PC-3 (cell line): ENCODE data around the gene ULK4. TPM values are rescaled to one million over a fixed set of nuclear protein-coding genes. Genes with fewer than 3 reads are reported as not detected.

Experiments used
- ATAC-seq: fragments of 200-7000 bp; cut with Tn5 transposase; 2 replicates; pipeline ENCODE4 v1.9.1; 2020; ENCODE audit warnings: mild to moderate bottlenecking, moderate library complexity
- BruUV-seq: library from RNA; stranded (reverse); fragments of 400-500 nt; replicated peaks from 2 replicates; lab custom pipeline; 2021; lab: Mats Ljungman, UMichigan
- CTCF ChIA-PET: fragments of 300-600 bp; sonication (Branson Sonifier 250); formaldehyde crosslinking; loops from one replicate; lab custom pipeline; 2022; ENCODE audit warnings: antibody characterized with exemption; lab: Charles Lee
- POLR2A ChIA-PET: fragments of 300-600 bp; sonication (Branson Sonifier 250); formaldehyde crosslinking; loops from one replicate; lab custom pipeline; 2022; ENCODE audit warnings: antibody characterized with exemption; ENCODE audit not compliant: unreplicated experiment; lab: Charles Lee
- DNase-seq: peaks from one replicate; pipeline ENCODE4 v3.0.0-alpha.2; 2015
- H2AFZ ChIP-seq: fragments of 300-600 bp; sonication (generic); 2 replicates; pipeline ENCODE4 v1.6.0; 2016; ENCODE audit warnings: antibody characterized with exemption, low read length
- H3F3A ChIP-seq: fragments of 300-600 bp; sonication (generic); one replicate; pipeline ENCODE4 v1.6.0; 2017; ENCODE audit warnings: antibody characterized with exemption, low read length, control low read depth, mild to moderate bottlenecking; ENCODE audit not compliant: unreplicated experiment
- H3K27ac ChIP-seq: fragments of 300-600 bp; sonication (generic); 2 replicates; pipeline ENCODE4 v1.5.1; 2016; ENCODE audit warnings: mild to moderate bottlenecking, low read length
- H3K27me3 ChIP-seq: fragments of 300-600 bp; sonication (generic); 2 replicates; pipeline ENCODE4 v1.6.1; 2016; ENCODE audit warnings: low read length, mixed read lengths
- H3K36me3 ChIP-seq: fragments of 300-600 bp; sonication (generic); 2 replicates; pipeline ENCODE4 v1.6.1; 2016; ENCODE audit warnings: low read depth, mixed run types, low read length, mixed read lengths
- H3K4me1 ChIP-seq: fragments of 300-600 bp; sonication (generic); 2 replicates; pipeline ENCODE4 v1.5.1; 2016; ENCODE audit warnings: low read length; ENCODE audit not compliant: insufficient read depth
- H3K4me2 ChIP-seq: fragments of 300-600 bp; sonication (generic); 2 replicates; pipeline ENCODE4 v1.6.0; 2016; ENCODE audit warnings: low read length
- H3K4me3 ChIP-seq: fragments of 300-600 bp; sonication (generic); 2 replicates; pipeline ENCODE4 v1.5.1; 2016; ENCODE audit warnings: mild to moderate bottlenecking, low read length, mixed read lengths
- H3K79me2 ChIP-seq: fragments of 300-600 bp; sonication (generic); 2 replicates; pipeline ENCODE4 v1.6.1; 2017; ENCODE audit warnings: low read length, mixed read lengths
- H3K9ac ChIP-seq: fragments of 300-600 bp; sonication (generic); 2 replicates; pipeline ENCODE4 v1.6.0; 2016; ENCODE audit warnings: mild to moderate bottlenecking, low read length
- H3K9me2 ChIP-seq: fragments of 300-600 bp; sonication (generic); replicated peaks from 2 replicates; pipeline ENCODE4 v1.6.1; 2016; ENCODE audit warnings: mixed run types, low read length, mixed read lengths
- H3K9me3 ChIP-seq: fragments of 300-600 bp; sonication (generic); 2 replicates; pipeline ENCODE4 v1.6.1; 2016; ENCODE audit warnings: low read length, mixed read lengths
- H4K20me1 ChIP-seq: fragments of 300-600 bp; sonication (generic); 2 replicates; pipeline ENCODE4 v1.6.1; 2016; ENCODE audit warnings: low read length, mixed read lengths
- CTCF ChIP-seq: fragments of 300-600 bp; sonication (generic); conservative IDR thresholded peaks from 2 replicates; pipeline ENCODE4 v1.5.1; 2017; ENCODE audit warnings: antibody characterized with exemption, low read depth, mild to moderate bottlenecking, low read length
- EZH2 ChIP-seq: fragments of 300-600 bp; sonication (generic); IDR thresholded peaks from one replicate; pipeline ENCODE4 v1.6.1; 2017; ENCODE audit warnings: antibody characterized with exemption, mild to moderate bottlenecking, low read length; ENCODE audit not compliant: unreplicated experiment
- EZH2phosphoT487 ChIP-seq: fragments of 300-600 bp; sonication (generic); IDR thresholded peaks from 2 replicates; pipeline ENCODE4 v1.6.1; 2018; ENCODE audit warnings: mild to moderate bottlenecking, antibody characterized with exemption, low read length, borderline replicate concordance
- intact Hi-C: fragments of 100-400 bp; cut with micrococcal nuclease; formaldehyde crosslinking; loops from 2 replicates; pipeline ENCODE4 v1.9.0; 2023
- total RNA-seq: library from RNA; depleted of rRNA; stranded (reverse); fragments of >200 nt; gene quantifications from 2 replicates; pipeline ENCODE4 v1.2.3, GENCODE V29; 2014

ULK4 gene
- total RNA-seq, 1 experiment from 2014 or later, result 4.8 TPM

- POLR2A ChIA-PET, result no interaction called here
- DNase-seq, result no peak
- H3K27ac ChIP-seq, result no peak overlapping the region
- H4K20me1 ChIP-seq, result no peaks in the 10 kb centered on the region
- no peak overlapping the region for H2AFZ ChIP-seq
- H3K79me2 ChIP-seq, result no peaks in the 10 kb centered on the region
- intact Hi-C loops, result no loop called here
- no TSS peak for BruUV-seq
- no peaks in the 10 kb centered on the region for H3K4me1 ChIP-seq
- no peaks in the 10 kb centered on the region for H3K27me3 ChIP-seq
- H3K9ac ChIP-seq, result no peak overlapping the region
- H3K9me3 ChIP-seq, result no peaks in the 10 kb centered on the region
- H3K4me2 ChIP-seq, result no peak overlapping the region
- H3K36me3 ChIP-seq, result no peaks in the 10 kb centered on the region
- CTCF ChIA-PET, result no interaction called here
- TF ChIP-seq EZH2, result no peak
- no peak for TF ChIP-seq EZH2phosphoT487
- TF ChIP-seq CTCF, result no peak
- no peaks in the 10 kb centered on the region for H3F3A ChIP-seq
- no peak overlapping the region for H3K4me3 ChIP-seq
- no peak for ATAC-seq
- no peaks in the 10 kb centered on the region for H3K9me2 ChIP-seq
These were observed 520.3 kb downstream of the ULK4 start for GRCh38 chr3:41441568-41441967.

GRCh38 chr3:41441139-41441538 is 520.8 kb downstream of the ULK4 start:
- no peak for TF ChIP-seq CTCF
- TF ChIP-seq EZH2phosphoT487, result no peak
- no peak for TF ChIP-seq EZH2

GRCh38 chr3:41436983-41437382 is 524.9 kb downstream of the ULK4 start:
- DNase-seq (no peak), ATAC-seq (no peak)
- TF ChIP-seq CTCF (no peak), EZH2phosphoT487 (no peak), EZH2 (no peak)
- H3K27me3 ChIP-seq, result no peaks in the 10 kb centered on the region
- H3K4me1 ChIP-seq, result no peaks in the 10 kb centered on the region
- no TSS peak for BruUV-seq
- POLR2A ChIA-PET, result no interaction called here
- H3K4me2 ChIP-seq, result no peak overlapping the region
- no peaks in the 10 kb centered on the region for H3K79me2 ChIP-seq
- no peak overlapping the region for H3K4me3 ChIP-seq
- H3K9ac ChIP-seq, result no peak overlapping the region
- intact Hi-C loops, result no loop called here
- no peak overlapping the region for H2AFZ ChIP-seq
- H3K9me2 ChIP-seq, result no peaks in the 10 kb centered on the region
- H3K9me3 ChIP-seq, result no peaks in the 10 kb centered on the region
- CTCF ChIA-PET, result no interaction called here
- no peaks in the 10 kb centered on the region for H3F3A ChIP-seq
- no peaks in the 10 kb centered on the region for H3K36me3 ChIP-seq
- H3K27ac ChIP-seq, result no peak overlapping the region
- H4K20me1 ChIP-seq, result no peaks in the 10 kb centered on the region

More at GRCh38 chr3:41441139-41441538, 520.8 kb downstream of the ULK4 start:
- Histone ChIP-seq H3K36me3 (no peaks in the 10 kb centered on the region), H3F3A (no peaks in the 10 kb centered on the region), H2AFZ (no peak overlapping the region), H3K27me3 (no peaks in the 10 kb centered on the region), H3K9me3 (no peaks in the 10 kb centered on the region), H3K4me1 (no peaks in the 10 kb centered on the region), H3K79me2 (no peaks in the 10 kb centered on the region), H3K9ac (no peak overlapping the region), H3K9me2 (no peaks in the 10 kb centered on the region), H3K4me2 (no peak overlapping the region), H3K4me3 (no peak overlapping the region), H4K20me1 (no peaks in the 10 kb centered on the region), H3K27ac (no peak overlapping the region)
- intact Hi-C loops, result no loop called here
- ATAC-seq, result no peak
- CTCF ChIA-PET, result no interaction called here
- DNase-seq, result no peak
- POLR2A ChIA-PET, result interaction anchor here (0.6 kb wide), 1 partner anchor 1996 kb away, joined by 3 read pairs; no protein-coding TSS in a partner anchor
- no TSS peak for BruUV-seq
